MCF 10A (cell line): ENCODE results near the gene NOD2. TPM values are rescaled to one million over a fixed set of nuclear protein-coding genes. Genes with fewer than 3 reads are reported as not detected.
A peak's percentile ranks its signal among the peaks of the same experiment; 100 is the strongest.

ENCODE experiments used
- Bru-seq: library from RNA; stranded (reverse); fragments of 400-500 nt; gene quantifications from one replicate; lab custom pipeline; 2021; lab: Mats Ljungman, UMichigan
- BruChase-seq, 2 experiments: library from RNA; stranded (reverse); fragments of 400-500 nt; gene quantifications; one replicate each; lab custom pipeline; 2021; lab: Mats Ljungman, UMichigan
- BruUV-seq: library from RNA; stranded (reverse); fragments of 400-500 nt; replicated peaks from 2 replicates; lab custom pipeline; 2021; lab: Mats Ljungman, UMichigan
- CTCF ChIA-PET: fragments of 300-600 bp; sonication (Branson Sonifier 250); formaldehyde crosslinking; extraction: SDS; loops from one replicate; lab custom pipeline; 2021; ENCODE audit warnings: antibody characterized with exemption, inconsistent platforms; lab: Yijun Ruan, JAX
- POLR2A ChIA-PET: fragments of 300-600, 350-650 bp; sonication (Branson Sonifier 250); formaldehyde crosslinking; extraction: SDS; loops from one replicate; lab custom pipeline; 2020; ENCODE audit warnings: antibody characterized with exemption, inconsistent platforms; lab: Yijun Ruan, JAX
- DNase-seq: peaks from one replicate; pipeline ENCODE4 v3.0.0-alpha.2; 2018; ENCODE audit not compliant: unreplicated experiment
- H3K27ac Mint-ChIP-seq: one replicate; pipeline ENCODE4 v1.8.0; 2022; ENCODE audit warnings: mild to moderate bottlenecking, low read depth, mixed read lengths; ENCODE audit not compliant: unreplicated experiment
- H3K27me3 Mint-ChIP-seq: one replicate; pipeline ENCODE4 v1.8.0; 2022; ENCODE audit warnings: mixed read lengths; ENCODE audit not compliant: insufficient read depth, unreplicated experiment
- H3K36me3 Mint-ChIP-seq: one replicate; pipeline ENCODE4 v1.8.0; 2022; ENCODE audit warnings: mild to moderate bottlenecking, moderate library complexity, mixed read lengths; ENCODE audit not compliant: insufficient read depth, unreplicated experiment
- H3K4me1 Mint-ChIP-seq: one replicate; pipeline ENCODE4 v1.8.0; 2022; ENCODE audit warnings: mixed read lengths; ENCODE audit not compliant: insufficient read depth, unreplicated experiment
- H3K4me3 Mint-ChIP-seq: one replicate; pipeline ENCODE4 v1.8.0; 2022; ENCODE audit warnings: mild to moderate bottlenecking, moderate library complexity, mixed read lengths; ENCODE audit not compliant: unreplicated experiment
- H3K9me3 Mint-ChIP-seq: one replicate; pipeline ENCODE4 v1.8.0; 2022; ENCODE audit warnings: mixed read lengths; ENCODE audit not compliant: unreplicated experiment
- CTCF ChIP-seq: fragments of 200-600 bp; IDR thresholded peaks from one replicate; pipeline ENCODE4 v1.8.0; 2022; ENCODE audit warnings: antibody characterized with exemption, mild to moderate bottlenecking; ENCODE audit not compliant: unreplicated experiment
- intact Hi-C: fragments of 100-400 bp; cut with micrococcal nuclease; formaldehyde crosslinking; loops from 2 replicates; pipeline ENCODE4 v1.14.1; 2022
- long read RNA-seq: library from polyadenylated mRNA; stranded (forward); transcript quantifications from one replicate; pipeline ENCODE4 v2.0.0, GENCODE V29; 2022
- total RNA-seq: library from RNA; stranded (reverse); gene quantifications from 2 replicates; pipeline ENCODE4 v1.2.3, GENCODE V29; 2022

Gene NOD2
- 1.7 and 4.2 TPM in 2 replicates for total RNA-seq
- Bru-seq, nascent RNA, result percentile 46 among the genes with signal in this experiment
- BruChase-seq, experiment 1, labeled RNA remaining after a 6-hour chase, result percentile 38 among the genes with signal in this experiment
- percentile 41 among the genes with signal in this experiment for BruChase-seq, experiment 2, labeled RNA remaining after a 2-hour chase
- long read RNA-seq, full-length matches to known transcripts, result 1 of 2 reads
- long read RNA-seq, partial matches to known transcripts, result 1 of 2 reads
- long read RNA-seq, other reads (novel, unspliced or antisense), result 0 of 2 reads

- TF ChIP-seq CTCF, result no peak
- ChIA-PET CTCF (interaction anchor here (2.6 kb wide), 1 partner anchor 21 kb away, joined by 9 read pairs; no protein-coding TSS in a partner anchor), POLR2A (interaction anchor here (1.4 kb wide), 1 partner anchor 29 kb away, joined by 3 read pairs; no protein-coding TSS in a partner anchor)
- H3K4me3 Mint-ChIP-seq, result peak within 1 kb of the TSS; percentile 63
- H3K27me3 Mint-ChIP-seq, result no peaks in the 10 kb centered on the region
- no peaks in the 10 kb centered on the region for H3K36me3 Mint-ChIP-seq
- no peak for DNase-seq
- peaks cover 41% of the 10 kb centered on the region for H3K4me1 Mint-ChIP-seq
- no TSS peak for BruUV-seq
- no peaks in the 10 kb centered on the region for H3K9me3 Mint-ChIP-seq
- intact Hi-C loops, result no loop called here
- peak within 1 kb of the TSS; percentile 62 for H3K27ac Mint-ChIP-seq
Observed at GRCh38 chr16:50692999-50693781, at the start of gene NOD2. NOD2 (plus strand) TSS chr16:50693606; CDS start chr16:50699496, 5,890 bp downstream.

GRCh38 chr16:50644245-50644644 is 49.2 kb upstream of the NOD2 start:
- no TSS peak for BruUV-seq
- POLR2A ChIA-PET, result no interaction called here
- Mint-ChIP-seq H3K27ac (no peak overlapping the region), H3K9me3 (no peaks in the 10 kb centered on the region), H3K4me1 (no peaks in the 10 kb centered on the region), H3K27me3 (peaks cover 10% of the 10 kb centered on the region), H3K4me3 (no peak overlapping the region), H3K36me3 (no peaks in the 10 kb centered on the region)
- CTCF ChIA-PET, result interaction anchor here (0.7 to 2.4 kb wide), 7 partner anchors 9 to 288 kb away, joined by 3 to 17 read pairs (median 5); no protein-coding TSS in a partner anchor
- intact Hi-C loops, result no loop called here
- DNase-seq, result no peak
- no peak for TF ChIP-seq CTCF

GRCh38 chr16:50644729-50645128 is 48.7 kb upstream of the NOD2 start:
- ChIA-PET CTCF (interaction anchor here (0.5 to 2.0 kb wide), 12 partner anchors 10 to 323 kb away, joined by 3 to 17 read pairs (median 4); no protein-coding TSS in a partner anchor), POLR2A (interaction anchor here (0.7 to 1.0 kb wide), 4 partner anchors 247 to 315 kb away, joined by 3 to 4 read pairs (median 4); no protein-coding TSS in a partner anchor)
- H3K4me3 Mint-ChIP-seq, result no peak overlapping the region
- no peak overlapping the region for H3K27ac Mint-ChIP-seq
- no peaks in the 10 kb centered on the region for H3K9me3 Mint-ChIP-seq
- intact Hi-C loops, result no loop called here
- peak; percentile 28 for DNase-seq
- H3K36me3 Mint-ChIP-seq, result no peaks in the 10 kb centered on the region
- BruUV-seq, result no TSS peak
- peaks cover 10% of the 10 kb centered on the region for H3K27me3 Mint-ChIP-seq
- no peaks in the 10 kb centered on the region for H3K4me1 Mint-ChIP-seq
- peak; percentile 20 for TF ChIP-seq CTCF
